Measurements from ENCODE around the gene GJB3.

DNA sequence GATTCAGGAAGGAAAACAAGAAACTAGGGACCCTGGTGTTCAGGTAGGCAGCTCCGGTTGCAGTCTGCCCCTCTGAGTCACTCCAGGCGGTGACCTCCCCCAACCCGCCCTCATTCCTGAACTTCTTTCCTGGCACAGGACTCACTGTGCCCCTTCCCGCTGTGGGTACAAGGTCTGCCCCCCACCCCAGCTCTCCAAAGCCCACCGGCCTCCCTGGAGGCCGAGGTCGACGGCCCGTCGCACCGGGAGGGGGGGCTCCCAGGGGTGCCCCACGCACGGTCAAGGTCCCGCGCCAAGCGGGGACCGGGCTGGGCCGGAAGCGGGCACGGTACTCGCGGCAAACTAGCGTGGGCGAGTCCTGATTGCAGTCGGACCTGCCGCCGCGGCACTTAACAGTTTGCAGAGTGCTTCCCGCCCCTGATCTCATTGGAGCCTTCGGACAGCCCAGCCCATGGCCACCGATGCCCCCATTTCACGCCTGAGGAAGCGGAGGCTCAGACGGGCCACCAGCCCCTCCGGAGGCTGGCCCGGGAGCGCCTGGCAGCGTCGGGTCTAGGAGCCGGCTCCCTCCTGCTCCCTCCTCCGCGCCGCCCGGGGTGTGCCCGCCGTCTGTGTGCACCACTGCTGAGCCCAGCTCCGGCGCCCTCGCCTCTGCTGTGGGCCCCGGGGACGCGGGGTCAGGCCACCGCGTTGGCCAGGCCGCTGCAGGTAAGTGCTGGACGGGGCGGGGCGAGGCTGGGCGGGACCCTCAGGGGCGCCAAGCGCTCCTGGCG, at the start of gene GJB3:
- TF ChIP-seq U2AF2 (optimal IDR thresholded peaks at IDR 0.05; ENCODE audit: low read depth, low read length), result no peak
- TF ChIP-seq ATF1 (CRISPR knock-in tag; IDR thresholded peaks at IDR 0.05), result no peak
- no peak for TF ChIP-seq ATF1 (tag; IDR thresholded peaks at IDR 0.05)
- TF ChIP-seq, protein P1, sequence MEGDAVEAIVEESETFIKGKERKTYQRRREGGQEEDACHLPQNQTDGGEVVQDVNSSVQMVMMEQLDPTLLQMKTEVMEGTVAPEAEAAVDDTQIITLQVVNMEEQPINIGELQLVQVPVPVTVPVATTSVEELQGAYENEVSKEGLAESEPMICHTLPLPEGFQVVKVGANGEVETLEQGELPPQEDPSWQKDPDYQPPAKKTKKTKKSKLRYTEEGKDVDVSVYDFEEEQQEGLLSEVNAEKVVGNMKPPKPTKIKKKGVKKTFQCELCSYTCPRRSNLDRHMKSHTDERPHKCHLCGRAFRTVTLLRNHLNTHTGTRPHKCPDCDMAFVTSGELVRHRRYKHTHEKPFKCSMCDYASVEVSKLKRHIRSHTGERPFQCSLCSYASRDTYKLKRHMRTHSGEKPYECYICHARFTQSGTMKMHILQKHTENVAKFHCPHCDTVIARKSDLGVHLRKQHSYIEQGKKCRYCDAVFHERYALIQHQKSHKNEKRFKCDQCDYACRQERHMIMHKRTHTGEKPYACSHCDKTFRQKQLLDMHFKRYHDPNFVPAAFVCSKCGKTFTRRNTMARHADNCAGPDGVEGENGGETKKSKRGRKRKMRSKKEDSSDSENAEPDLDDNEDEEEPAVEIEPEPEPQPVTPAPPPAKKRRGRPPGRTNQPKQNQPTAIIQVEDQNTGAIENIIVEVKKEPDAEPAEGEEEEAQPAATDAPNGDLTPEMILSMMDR (IDR thresholded peaks at IDR 0.05 in 2 of 3, conservative IDR thresholded peaks at IDR 0.05 in 1 of 3; ENCODE audit: insufficient read depth in 2 of 3, low read depth in 1 of 3, low read length in 3 of 3), result no peak
- TF ChIP-seq BDP1 (IDR thresholded peaks at IDR 0.05; ENCODE audit: insufficient read depth, insufficient read length), result no peak

All from K562 (cell line).